Measurements from ENCODE around the gene URM1. TPM values are rescaled to one million over a fixed set of nuclear protein-coding genes. Genes with fewer than 3 reads are reported as not detected.

URM1 gene
- total RNA-seq, 3 donors from 2014 or later: 49.3 to 57.9 (median 51.8) TPM

GRCh38 chr9:128404560-128404959, 33.4 kb downstream of the URM1 start:
- ATAC-seq (no peak), DNase-seq (no peak)
- intact Hi-C loops (cut with DNase I, micrococcal nuclease): no loop called here
- no peak for TF ChIP-seq CTCF (IDR thresholded peaks at IDR 0.05)
- Histone ChIP-seq H3K4me1 (ENCODE audit: low read depth) (no peaks in the 10 kb centered on the region), H3K36me3 (ENCODE audit: low read depth) (no peaks in the 10 kb centered on the region), H3K9me3 (no peaks in the 10 kb centered on the region), H3K4me3 (no peak overlapping the region)

- Histone ChIP-seq H3K4me1 (ENCODE audit: low read depth) (no peaks in the 10 kb centered on the region), H3K36me3 (ENCODE audit: low read depth) (no peaks in the 10 kb centered on the region), H3K4me3 (no peak overlapping the region), H3K9me3 (no peaks in the 10 kb centered on the region)
- intact Hi-C loops (cut with DNase I, micrococcal nuclease): no loop called here
- no peak for ATAC-seq
- no peak for TF ChIP-seq CTCF (IDR thresholded peaks at IDR 0.05)
- DNase-seq: no peak
These were observed 34.1 kb downstream of the URM1 start for GRCh38 chr9:128405077-128405779.

- Histone ChIP-seq H3K36me3 (ENCODE audit: low read depth) (no peaks in the 10 kb centered on the region), H3K9me3 (no peaks in the 10 kb centered on the region), H3K4me3 (no peak overlapping the region), H3K4me1 (ENCODE audit: low read depth) (no peaks in the 10 kb centered on the region)
- TF ChIP-seq CTCF (IDR thresholded peaks at IDR 0.05): no peak
- no peak for DNase-seq
- no peak for ATAC-seq
- intact Hi-C loops (cut with DNase I, micrococcal nuclease): no loop called here
These were observed 34.6 kb downstream of the URM1 start for GRCh38 chr9:128405780-128406171.

GRCh38 chr9:128406848-128407391, 35.7 kb downstream of the URM1 start:
- ATAC-seq (no peak), DNase-seq (no peak)
- Histone ChIP-seq H3K36me3 (ENCODE audit: low read depth) (no peaks in the 10 kb centered on the region), H3K9me3 (no peaks in the 10 kb centered on the region), H3K4me3 (no peak overlapping the region), H3K4me1 (ENCODE audit: low read depth) (no peaks in the 10 kb centered on the region)
- intact Hi-C loops (cut with DNase I, micrococcal nuclease): no loop called here
- TF ChIP-seq CTCF (IDR thresholded peaks at IDR 0.05): no peak

- no peaks in the 10 kb centered on the region for H3K4me1 ChIP-seq (ENCODE audit: low read depth)
- no peak overlapping the region for H3K4me3 ChIP-seq
- intact Hi-C loops (cut with DNase I, micrococcal nuclease): no loop called here
- no peak for DNase-seq
- no peak for TF ChIP-seq CTCF (IDR thresholded peaks at IDR 0.05)
- no peaks in the 10 kb centered on the region for H3K36me3 ChIP-seq (ENCODE audit: low read depth)
- H3K9me3 ChIP-seq: no peaks in the 10 kb centered on the region
- no peak for ATAC-seq
These were observed 37.8 kb downstream of the URM1 start for GRCh38 chr9:128408963-128409431.

Data from mucosa of descending colon (tissue), 3 donors.